Hepatocyte (in vitro differentiated cells): ENCODE data around the gene MDM4. TPM values are rescaled to one million over a fixed set of nuclear protein-coding genes. Genes with fewer than 3 reads are reported as not detected.

Experiments used
- DNase-seq: peaks from one replicate; pipeline ENCODE4 v3.0.0-alpha.2; 2016; ENCODE audit warnings: low spot score
- H2AFZ ChIP-seq: fragments of 200-600 bp; sonication (generic); 2 replicates; pipeline ENCODE4 v1.6.0; 2016; ENCODE audit warnings: antibody characterized with exemption, mild to moderate bottlenecking
- H3K27ac ChIP-seq: fragments of 200-600 bp; sonication (generic); 2 replicates; pipeline ENCODE4 v1.5.1; 2016; ENCODE audit warnings: mild to moderate bottlenecking
- H3K27me3 ChIP-seq: fragments of 200-600 bp; sonication (generic); 2 replicates; pipeline ENCODE4 v1.6.1; 2016
- H3K36me3 ChIP-seq: fragments of 200-600 bp; sonication (generic); replicated peaks from 2 replicates; pipeline ENCODE4 v1.5.1; 2016; ENCODE audit warnings: low read depth; ENCODE audit not compliant: insufficient read depth
- H3K4me1 ChIP-seq: fragments of 200-600 bp; sonication (generic); 2 replicates; pipeline ENCODE4 v1.5.1; 2016; ENCODE audit warnings: mild to moderate bottlenecking, moderate library complexity; ENCODE audit not compliant: insufficient read depth
- H3K4me2 ChIP-seq: fragments of 200-600 bp; sonication (generic); 2 replicates; pipeline ENCODE4 v1.6.0; 2016
- H3K4me3 ChIP-seq: fragments of 200-600 bp; sonication (generic); 2 replicates; pipeline ENCODE4 v1.5.1; 2016; ENCODE audit warnings: mild to moderate bottlenecking
- H3K79me2 ChIP-seq: fragments of 200-600 bp; sonication (generic); 2 replicates; pipeline ENCODE4 v1.6.0; 2017; ENCODE audit warnings: mild to moderate bottlenecking
- H3K9me2 ChIP-seq: fragments of 200-600 bp; sonication (generic); replicated peaks from 2 replicates; pipeline ENCODE4 v1.6.0; 2017; ENCODE audit warnings: mild to moderate bottlenecking; ENCODE audit not compliant: insufficient read depth
- H3K9me3 ChIP-seq: fragments of 200-600 bp; sonication (generic); 2 replicates; pipeline ENCODE4 v1.5.1; 2016; ENCODE audit warnings: low read depth, mild to moderate bottlenecking
- H4K20me1 ChIP-seq: fragments of 200-600 bp; sonication (generic); 2 replicates; pipeline ENCODE4 v1.6.0; 2016; ENCODE audit warnings: mild to moderate bottlenecking; ENCODE audit not compliant: insufficient read depth, poor library complexity, severe bottlenecking
- CTCF ChIP-seq: fragments of 200-600 bp; sonication (generic); IDR thresholded peaks from 2 replicates; pipeline ENCODE4 v1.5.1; 2016; ENCODE audit warnings: antibody characterized with exemption, mild to moderate bottlenecking; ENCODE audit not compliant: poor library complexity
- EZH2 ChIP-seq: fragments of 200-600 bp; sonication (generic); IDR thresholded peaks from 2 replicates; pipeline ENCODE4 v1.6.1; 2016; ENCODE audit warnings: antibody characterized with exemption, mild to moderate bottlenecking, borderline replicate concordance
- EZH2phosphoT487 ChIP-seq: fragments of 200-600 bp; sonication (generic); IDR thresholded peaks from one replicate; pipeline ENCODE4 v1.6.1; 2018; ENCODE audit warnings: antibody characterized with exemption, mild to moderate bottlenecking, low read depth, moderate library complexity; ENCODE audit not compliant: unreplicated experiment, severe bottlenecking
- WGBS: methylation state at CpG from one replicate; pipeline ENCODE4 v1.1.6; 2016; ENCODE audit warnings: low lambda C conversion rate; ENCODE audit errors: missing lambda C conversion rate; 5-methylcytosine and 5-hydroxymethylcytosine counted together
- polyA plus RNA-seq: library from polyadenylated mRNA; unstranded; fragments of >200 nt; fragmentation: Nextera tagmentation; extraction: Ambion mirVana; gene quantifications from 2 replicates; pipeline ENCODE4 v1.2.1, GENCODE V29; 2016
- total RNA-seq: library from RNA; depleted of rRNA; stranded (reverse); fragments of >200 nt; gene quantifications from 2 replicates; pipeline ENCODE4 v1.2.3, GENCODE V29; 2014

The MDM4 gene
- total and polyA plus RNA-seq, 2 experiments from 2014 or later: 15.4 to 47.8 TPM

GRCh38 chr1:204592246-204592948 lies 76.2 kb downstream of the MDM4 start:
- no peaks in the 10 kb centered on the region for H3K9me3 ChIP-seq
- no peak overlapping the region for H2AFZ ChIP-seq
- WGBS: 50% methylated on average over 10 of the region's 10 CpGs
- no peak for DNase-seq
- H3K36me3 ChIP-seq: no peaks in the 10 kb centered on the region
- H3K4me3 ChIP-seq: no peak overlapping the region
- no peaks in the 10 kb centered on the region for H3K27me3 ChIP-seq
- no peak for TF ChIP-seq CTCF
- no peak for TF ChIP-seq EZH2phosphoT487
- no peak for TF ChIP-seq EZH2
- H3K9me2 ChIP-seq: no peaks in the 10 kb centered on the region
- H3K4me2 ChIP-seq: no peak overlapping the region
- no peak overlapping the region for H3K27ac ChIP-seq
- H3K4me1 ChIP-seq: no peaks in the 10 kb centered on the region
- H3K79me2 ChIP-seq: no peaks in the 10 kb centered on the region
- no peaks in the 10 kb centered on the region for H4K20me1 ChIP-seq

- H3K27ac ChIP-seq: no peak overlapping the region
- no peak for TF ChIP-seq EZH2
- TF ChIP-seq EZH2phosphoT487: no peak
- TF ChIP-seq CTCF: no peak
- DNase-seq: no peak
These were observed 82.2 kb downstream of the MDM4 start for GRCh38 chr1:204598319-204598969.

GRCh38 chr1:204599098-204599497 lies 82.9 kb downstream of the MDM4 start:
- no peak for DNase-seq
- 86% methylated on average over 8 of the region's 8 CpGs for WGBS
- no peaks in the 10 kb centered on the region for H3K9me2 ChIP-seq
- TF ChIP-seq EZH2 (no peak), EZH2phosphoT487 (no peak), CTCF (no peak)
- H3K4me1 ChIP-seq: no peaks in the 10 kb centered on the region
- H3K27me3 ChIP-seq: no peaks in the 10 kb centered on the region
- no peak overlapping the region for H2AFZ ChIP-seq
- H3K79me2 ChIP-seq: no peaks in the 10 kb centered on the region
- H3K27ac ChIP-seq: no peak overlapping the region
- H4K20me1 ChIP-seq: no peaks in the 10 kb centered on the region
- no peaks in the 10 kb centered on the region for H3K9me3 ChIP-seq
- H3K36me3 ChIP-seq: no peaks in the 10 kb centered on the region
- H3K4me3 ChIP-seq: no peak overlapping the region
- no peak overlapping the region for H3K4me2 ChIP-seq

More at GRCh38 chr1:204598319-204598969, 82.2 kb downstream of the MDM4 start:
- no peaks in the 10 kb centered on the region for H3K79me2 ChIP-seq
- H3K36me3 ChIP-seq: no peaks in the 10 kb centered on the region
- no peaks in the 10 kb centered on the region for H3K9me2 ChIP-seq
- WGBS: 85% methylated on average over 4 of the region's 4 CpGs
- no peaks in the 10 kb centered on the region for H3K9me3 ChIP-seq
- H3K27me3 ChIP-seq: no peaks in the 10 kb centered on the region
- H2AFZ ChIP-seq: no peak overlapping the region
- no peaks in the 10 kb centered on the region for H3K4me1 ChIP-seq
- H4K20me1 ChIP-seq: no peaks in the 10 kb centered on the region
- no peak overlapping the region for H3K4me2 ChIP-seq
- no peak overlapping the region for H3K4me3 ChIP-seq
